GM23248 (cell line): Measurements from ENCODE around the gene NIN.

Experiments
- EZH2 ChIP-seq: fragments of 200-600 bp; sonication (generic); IDR thresholded peaks from 2 replicates; pipeline ENCODE4 v1.6.1; 2018; ENCODE audit warnings: antibody characterized with exemption, mild to moderate bottlenecking; ENCODE audit not compliant: insufficient read depth, poor library complexity, severe bottlenecking
- EZH2phosphoT487 ChIP-seq: fragments of 200-600 bp; sonication (generic); IDR thresholded peaks from 2 replicates; pipeline ENCODE4 v1.6.1; 2018; ENCODE audit warnings: antibody characterized with exemption, moderate library complexity, mild to moderate bottlenecking, low read depth; ENCODE audit not compliant: insufficient read depth

GRCh38 chr14:50688875-50689274, 142.1 kb downstream of the NIN start:
- no peak for TF ChIP-seq EZH2
- no peak for TF ChIP-seq EZH2phosphoT487
